Fibroblast of mammary gland (primary cell): ENCODE measurements around the gene PDGFC.

Experiments used
- DNase-seq: peaks from one replicate; pipeline ENCODE4 v3.0.0-alpha.2; 2010; ENCODE audit warnings: low read depth
- H3K4me3 ChIP-seq: 2 replicates; pipeline ENCODE4 v1.5.1; 2011; ENCODE audit warnings: low read depth, mild to moderate bottlenecking, low read length, moderate library complexity; ENCODE audit not compliant: control insufficient read depth
- TF ChIP-seq, protein P1 (sequence below): conservative IDR thresholded peaks from 2 replicates; pipeline ENCODE4 v1.5.1; 2011; ENCODE audit warnings: low read depth, low read length, inconsistent platforms; ENCODE audit not compliant: control insufficient read depth, insufficient read depth

PDGFC gene

GRCh38 chr4:156949373-156949814, 22.2 kb downstream of the PDGFC start:
- no peak overlapping the region for H3K4me3 ChIP-seq
- TF ChIP-seq, protein P1, sequence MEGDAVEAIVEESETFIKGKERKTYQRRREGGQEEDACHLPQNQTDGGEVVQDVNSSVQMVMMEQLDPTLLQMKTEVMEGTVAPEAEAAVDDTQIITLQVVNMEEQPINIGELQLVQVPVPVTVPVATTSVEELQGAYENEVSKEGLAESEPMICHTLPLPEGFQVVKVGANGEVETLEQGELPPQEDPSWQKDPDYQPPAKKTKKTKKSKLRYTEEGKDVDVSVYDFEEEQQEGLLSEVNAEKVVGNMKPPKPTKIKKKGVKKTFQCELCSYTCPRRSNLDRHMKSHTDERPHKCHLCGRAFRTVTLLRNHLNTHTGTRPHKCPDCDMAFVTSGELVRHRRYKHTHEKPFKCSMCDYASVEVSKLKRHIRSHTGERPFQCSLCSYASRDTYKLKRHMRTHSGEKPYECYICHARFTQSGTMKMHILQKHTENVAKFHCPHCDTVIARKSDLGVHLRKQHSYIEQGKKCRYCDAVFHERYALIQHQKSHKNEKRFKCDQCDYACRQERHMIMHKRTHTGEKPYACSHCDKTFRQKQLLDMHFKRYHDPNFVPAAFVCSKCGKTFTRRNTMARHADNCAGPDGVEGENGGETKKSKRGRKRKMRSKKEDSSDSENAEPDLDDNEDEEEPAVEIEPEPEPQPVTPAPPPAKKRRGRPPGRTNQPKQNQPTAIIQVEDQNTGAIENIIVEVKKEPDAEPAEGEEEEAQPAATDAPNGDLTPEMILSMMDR: no peak

GRCh38 chr4:156948738-156949137, 22.9 kb downstream of the PDGFC start:
- TF ChIP-seq, protein P1: no peak
- DNase-seq: peak; percentile 31
- H3K4me3 ChIP-seq: no peak overlapping the region

More at GRCh38 chr4:156949373-156949814, 22.2 kb downstream of the PDGFC start:
- DNase-seq: peak; percentile 92

GRCh38 chr4:156948133-156948532, 23.5 kb downstream of the PDGFC start:
- H3K4me3 ChIP-seq: no peak overlapping the region
- TF ChIP-seq, protein P1: no peak
- DNase-seq: peak; percentile 34

- peak; percentile 100 for DNase-seq
- H3K4me3 ChIP-seq: no peak overlapping the region
- TF ChIP-seq, protein P1: no peak
These were observed 24.8 kb downstream of the PDGFC start for GRCh38 chr4:156946516-156947424.

GRCh38 chr4:156945532-156945931, 26.1 kb downstream of the PDGFC start:
- TF ChIP-seq, protein P1: no peak
- peak; percentile 59 for DNase-seq
- H3K4me3 ChIP-seq: no peak overlapping the region

- no peak overlapping the region for H3K4me3 ChIP-seq
- TF ChIP-seq, protein P1: no peak
- no peak for DNase-seq
These were observed 28.6 kb downstream of the PDGFC start for GRCh38 chr4:156942991-156943390.
